Stimulated activated CD4-positive, alpha-beta T cell treated with anti-CD3 and anti-CD28 coated beads, Interleukin-4, amount 100 ng/mL, for 24 hours (primary cell): ENCODE results near the gene SLC50A1.

Experiments used
- DNase-seq: peaks from one replicate; pipeline ENCODE4 v3.0.0-alpha.2; 2020

SLC50A1 gene, protein sequence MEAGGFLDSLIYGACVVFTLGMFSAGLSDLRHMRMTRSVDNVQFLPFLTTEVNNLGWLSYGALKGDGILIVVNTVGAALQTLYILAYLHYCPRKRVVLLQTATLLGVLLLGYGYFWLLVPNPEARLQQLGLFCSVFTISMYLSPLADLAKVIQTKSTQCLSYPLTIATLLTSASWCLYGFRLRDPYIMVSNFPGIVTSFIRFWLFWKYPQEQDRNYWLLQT

DNA sequence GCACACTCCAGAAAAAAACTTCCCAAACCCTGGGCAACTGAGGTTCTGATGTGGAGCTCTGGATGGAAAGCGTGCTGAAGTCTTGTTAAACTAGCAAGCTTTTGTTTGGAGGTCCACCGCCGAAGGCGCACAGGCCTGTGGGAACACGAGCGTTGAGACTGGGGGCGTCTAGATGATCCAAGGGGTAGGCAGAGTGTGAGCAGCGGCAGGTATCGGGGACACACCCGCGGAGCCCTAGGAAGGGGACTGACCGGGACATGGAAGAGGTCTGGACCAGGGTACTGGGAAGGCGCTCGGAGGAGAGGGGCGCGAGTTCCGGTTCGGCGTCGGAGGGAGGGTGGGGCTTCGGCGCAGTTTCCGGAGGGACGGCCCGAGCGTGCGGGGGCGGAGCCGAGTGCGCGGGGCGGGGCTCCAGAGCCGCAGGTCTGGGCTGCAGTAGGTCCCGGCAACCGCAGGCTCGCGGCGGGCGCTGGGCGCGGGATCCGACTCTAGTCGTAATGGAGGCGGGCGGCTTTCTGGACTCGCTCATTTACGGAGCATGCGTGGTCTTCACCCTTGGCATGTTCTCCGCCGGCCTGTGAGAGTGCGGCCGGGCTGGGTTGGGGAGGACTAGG is at the start of gene SLC50A1:
Gene SLC50A1 (plus strand): TSS at position 438 of the 614 bp plus-strand sequence. CDS start 60 bp downstream, at position 498.
- DNase-seq, result peak; percentile 93

DNA sequence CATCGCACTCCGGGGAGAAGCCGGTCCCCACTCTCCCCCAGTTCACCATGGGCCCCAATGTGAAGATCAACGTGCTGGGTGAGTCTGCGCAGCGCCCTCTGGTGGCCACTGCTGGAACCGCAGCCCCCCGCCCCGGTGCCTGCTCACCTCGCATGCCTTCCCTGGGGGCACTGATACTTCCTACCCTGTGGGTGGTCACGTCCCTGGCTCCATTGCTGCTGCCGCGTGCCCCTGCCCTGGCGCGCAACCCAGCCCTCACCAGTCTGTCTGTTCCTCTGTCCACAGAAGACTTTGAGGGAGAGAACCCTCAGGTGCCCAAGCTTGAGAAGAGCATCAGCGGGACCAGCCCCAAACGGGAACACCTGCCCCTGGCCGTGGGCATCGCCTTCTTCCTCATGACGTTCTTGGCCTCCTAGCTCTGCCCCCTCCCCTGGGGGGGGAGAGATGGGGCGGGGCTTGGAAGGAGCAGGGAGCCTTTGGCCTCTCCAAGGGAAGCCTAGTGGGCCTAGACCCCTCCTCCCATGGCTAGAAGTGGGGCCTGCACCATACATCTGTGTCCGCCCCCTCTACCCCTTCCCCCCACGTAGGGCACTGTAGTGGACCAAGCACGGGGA is 49.4 kb upstream of the SLC50A1 start:
- DNase-seq, result peak; percentile 81

DNA sequence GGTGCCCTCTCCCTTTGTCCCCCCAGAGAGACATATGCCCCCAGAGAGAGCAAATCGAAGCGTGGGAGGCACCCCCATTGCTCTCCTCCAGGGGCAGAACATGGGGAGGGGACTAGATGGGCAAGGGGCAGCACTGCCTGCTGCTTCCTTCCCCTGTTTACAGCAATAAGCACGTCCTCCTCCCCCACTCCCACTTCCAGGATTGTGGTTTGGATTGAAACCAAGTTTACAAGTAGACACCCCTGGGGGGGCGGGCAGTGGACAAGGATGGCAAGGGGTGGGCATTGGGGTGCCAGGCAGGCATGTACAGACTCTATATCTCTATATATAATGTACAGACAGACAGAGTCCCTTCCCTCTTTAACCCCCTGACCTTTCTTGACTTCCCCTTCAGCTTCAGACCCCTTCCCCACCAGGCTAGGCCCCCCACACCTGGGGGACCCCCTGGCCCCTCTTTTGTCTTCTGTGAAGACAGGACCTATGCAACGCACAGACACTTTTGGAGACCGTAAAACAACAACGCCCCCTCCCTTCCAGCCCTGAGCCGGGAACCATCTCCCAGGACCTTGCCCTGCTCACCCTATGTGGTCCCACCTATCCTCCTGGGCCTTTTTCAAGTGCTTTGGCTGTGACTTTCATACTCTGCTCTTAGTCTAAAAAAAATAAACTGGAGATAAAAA is 48.7 kb upstream of the SLC50A1 start:
- no peak for DNase-seq

DNA sequence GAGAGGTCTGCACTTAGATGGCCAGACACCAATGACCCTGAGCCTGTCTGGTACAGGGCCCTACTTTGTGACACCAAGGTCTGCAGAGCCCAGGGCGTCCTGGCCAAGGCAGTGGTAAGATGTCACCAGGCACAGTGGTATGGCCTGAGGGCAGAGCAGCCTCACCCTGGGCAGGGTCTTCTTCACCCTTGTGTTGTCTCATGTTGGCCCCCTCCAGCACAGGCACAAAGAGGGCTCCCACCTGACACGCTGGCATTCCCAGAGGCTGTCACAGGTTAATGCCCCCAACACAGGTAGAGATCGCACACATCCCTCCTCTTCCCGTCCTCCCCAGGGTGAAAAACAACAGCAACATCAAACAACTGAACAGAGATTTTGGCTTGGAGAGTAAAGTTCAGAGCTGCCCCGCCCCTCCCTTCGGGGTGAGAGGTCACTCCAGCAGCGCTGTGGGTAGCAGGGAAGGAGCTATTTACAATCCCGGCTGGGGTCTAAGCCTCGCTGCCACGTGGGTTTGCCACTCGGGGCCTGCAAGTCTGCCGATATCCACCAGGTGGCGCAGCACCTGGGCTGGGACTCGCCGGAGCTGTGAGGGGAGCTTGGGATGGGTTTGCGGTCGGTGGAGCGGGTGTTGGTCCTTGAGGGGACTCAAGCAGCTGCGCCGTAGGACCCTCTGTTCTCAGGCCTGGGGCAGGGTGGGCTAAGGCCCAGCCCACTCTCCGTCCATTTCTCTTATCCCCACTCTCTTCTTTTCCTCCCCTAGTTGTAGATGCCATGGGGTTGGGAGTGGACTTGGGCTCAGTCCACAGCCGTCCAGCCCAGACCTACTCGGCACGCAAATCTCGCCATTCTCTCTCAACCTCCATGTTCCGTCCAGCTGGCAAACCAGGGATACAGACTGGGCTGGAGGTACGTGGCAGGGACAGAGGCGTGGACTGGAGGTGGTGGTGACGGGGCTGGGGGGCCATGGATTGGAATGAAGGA is 44.3 kb upstream of the SLC50A1 start:
- peak; percentile 86 for DNase-seq

DNA sequence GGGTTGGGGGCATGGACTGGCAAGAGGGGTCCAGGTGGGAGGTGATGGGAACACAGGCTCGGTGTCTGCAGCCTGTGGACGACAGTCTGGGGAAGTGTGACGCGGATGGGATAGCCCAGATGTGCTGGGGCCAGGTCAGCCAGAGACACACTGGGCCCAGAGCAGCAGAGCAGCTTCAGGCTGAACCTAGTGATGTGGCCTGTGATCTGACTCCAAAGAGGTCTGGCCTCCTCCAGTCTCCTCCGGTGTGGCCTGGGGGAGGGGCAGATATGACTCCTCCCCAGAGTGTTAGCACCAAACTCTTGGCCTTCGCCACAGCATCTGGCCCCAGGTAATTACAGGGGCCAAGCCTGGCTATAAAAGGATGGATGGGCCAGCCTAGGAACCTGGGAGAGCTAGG is 43.5 kb upstream of the SLC50A1 start:
- DNase-seq, result no peak

DNA sequence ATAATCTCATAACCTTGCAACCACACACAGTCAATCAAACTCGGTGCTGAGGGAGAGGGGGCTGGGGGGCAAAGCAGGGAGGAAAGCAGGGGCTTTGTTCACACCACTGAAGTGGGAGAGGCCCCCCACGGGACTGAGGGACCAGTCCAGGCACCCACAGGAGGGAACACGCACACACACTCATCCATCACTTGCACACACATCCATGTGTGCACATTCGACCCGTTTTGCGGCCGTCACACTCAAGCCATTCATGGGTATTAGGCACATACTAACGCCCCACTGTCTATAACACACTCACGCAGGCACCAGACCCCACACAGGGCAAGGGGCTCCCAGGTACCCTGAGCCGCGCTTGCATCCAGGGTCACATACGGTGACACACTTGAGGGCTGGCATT is 43.0 kb upstream of the SLC50A1 start:
- DNase-seq, result no peak

DNA sequence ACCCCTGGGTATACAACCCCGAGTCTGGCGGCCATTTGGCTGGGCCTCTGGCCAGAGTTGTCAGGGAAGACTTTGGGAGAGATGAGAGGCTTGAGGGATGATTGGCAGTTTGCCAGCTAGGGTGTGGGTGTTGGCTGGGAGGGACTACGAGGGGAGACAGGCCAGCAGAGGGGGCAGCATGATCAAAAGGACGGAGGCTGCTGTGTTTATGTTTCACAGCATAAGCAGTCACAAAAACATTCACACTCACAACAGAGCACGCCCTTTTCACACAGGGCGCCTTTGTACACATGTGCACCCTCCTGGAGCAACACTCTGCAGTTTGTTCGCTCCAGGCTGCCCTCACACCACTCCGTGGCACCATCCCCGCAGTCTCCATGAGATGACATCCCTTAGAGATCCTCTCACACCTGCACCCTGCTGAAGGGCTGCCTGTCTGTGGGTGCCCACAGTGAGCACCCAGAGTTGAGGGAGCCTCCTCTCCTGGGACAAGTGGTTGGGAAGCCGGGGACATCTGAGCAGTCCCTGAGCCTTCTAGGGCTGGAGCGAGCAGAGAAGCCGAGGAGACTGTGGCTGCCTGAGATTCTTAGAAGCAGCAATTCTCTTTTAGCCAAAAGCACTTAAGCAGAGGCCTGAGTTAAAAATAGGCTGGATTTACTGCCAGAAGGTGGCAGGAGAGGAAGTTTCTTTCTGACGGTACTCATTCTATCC is 41.6 kb upstream of the SLC50A1 start:
- no peak for DNase-seq

DNA sequence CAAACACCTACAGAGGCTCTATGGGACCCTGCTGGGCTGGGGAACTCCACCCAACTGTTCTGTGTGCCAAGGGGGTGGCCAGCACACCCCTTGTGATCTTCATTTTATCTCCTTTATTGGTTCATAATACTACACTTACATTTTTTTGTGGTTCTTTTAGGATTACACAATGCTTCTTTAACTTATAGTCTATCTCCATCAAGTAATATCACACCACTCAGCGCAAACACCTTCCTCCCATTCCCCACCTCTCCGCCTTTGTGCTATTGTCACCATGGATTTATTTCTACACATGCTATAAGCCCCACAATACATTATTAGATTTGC is 41.1 kb upstream of the SLC50A1 start:
- no peak for DNase-seq

DNA sequence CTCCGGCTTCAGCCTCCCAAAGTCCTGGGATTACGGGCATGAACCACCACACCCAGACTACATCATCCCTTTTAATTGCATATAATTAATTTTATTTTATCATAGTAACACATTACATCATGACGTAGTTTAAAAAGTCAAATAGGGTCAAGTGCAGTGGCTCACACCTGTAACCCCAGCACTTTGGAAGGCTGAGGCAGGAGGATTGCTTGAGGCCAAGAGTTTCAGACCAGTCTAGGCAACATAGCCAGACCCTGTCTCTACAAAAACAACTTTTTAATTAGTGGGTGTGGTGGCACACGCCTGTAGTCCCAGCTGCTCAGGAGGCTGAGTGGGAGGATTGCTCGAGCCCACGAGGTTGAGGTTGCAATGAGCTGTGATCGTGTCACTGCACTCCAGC is 36.3 kb upstream of the SLC50A1 start:
- DNase-seq, result no peak

DNA sequence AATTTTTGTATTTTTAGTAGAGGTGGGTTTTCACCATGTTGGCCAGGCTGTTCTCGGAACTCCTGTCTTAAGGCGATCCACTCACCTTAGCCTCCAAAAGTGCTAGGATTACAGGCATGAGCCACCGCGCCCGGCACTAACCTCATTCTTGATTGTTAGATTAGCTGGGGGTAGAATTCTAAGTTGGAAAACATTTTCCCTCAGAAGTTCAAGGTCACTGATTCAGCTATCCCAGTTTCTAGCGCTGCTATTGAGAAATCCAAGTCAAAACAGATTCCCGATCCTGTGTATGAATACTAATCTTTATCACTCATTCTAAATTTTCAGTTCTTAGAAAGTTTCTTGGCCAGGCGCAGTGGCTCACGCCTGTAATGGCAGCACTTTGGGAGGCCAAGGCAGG is 32.3 kb upstream of the SLC50A1 start:
- no peak for DNase-seq

DNA sequence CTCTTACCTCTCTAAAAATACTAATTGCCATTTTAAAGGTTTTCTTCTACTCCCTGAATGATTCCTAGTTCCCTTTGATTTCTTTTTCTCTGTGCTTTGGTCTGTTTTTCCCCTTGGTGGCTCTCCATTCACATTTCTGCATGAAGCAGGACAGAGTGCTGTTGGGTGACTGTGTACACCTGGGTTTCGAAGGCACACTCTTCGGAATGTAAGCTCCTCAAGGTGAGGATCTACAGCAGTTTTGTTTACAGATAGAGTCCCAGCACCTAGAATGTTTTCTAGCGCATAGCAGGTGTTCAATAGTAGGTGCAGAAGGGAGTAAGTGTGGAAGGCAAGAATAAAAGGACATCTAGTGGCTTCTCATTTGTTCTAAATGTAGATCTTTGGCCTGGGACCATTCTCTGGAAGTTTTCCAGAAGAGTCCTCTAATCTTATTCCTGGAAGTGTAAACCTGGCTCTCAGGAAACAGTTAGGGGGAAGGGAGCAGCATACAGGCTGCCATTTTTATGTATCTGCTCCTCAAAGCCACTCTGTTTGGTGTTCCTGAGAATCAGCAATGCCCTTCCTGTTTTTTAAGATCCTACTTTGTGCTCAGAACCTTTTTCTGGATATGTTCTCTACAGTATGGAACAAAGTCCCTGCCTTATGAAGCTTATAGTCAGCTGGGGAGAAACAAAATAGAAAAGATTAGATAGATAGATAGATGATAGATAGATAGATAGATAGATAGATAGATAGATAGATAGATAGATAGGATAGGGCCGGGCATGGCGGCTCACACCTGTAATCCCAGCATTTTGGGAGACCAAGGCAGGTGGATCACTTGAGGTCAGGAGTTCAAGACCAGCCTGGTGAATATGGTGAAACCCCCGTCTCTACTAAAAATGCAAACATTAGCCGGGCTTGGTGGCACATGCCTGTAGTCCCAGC is 30.8 kb upstream of the SLC50A1 start:
- no peak for DNase-seq

DNA sequence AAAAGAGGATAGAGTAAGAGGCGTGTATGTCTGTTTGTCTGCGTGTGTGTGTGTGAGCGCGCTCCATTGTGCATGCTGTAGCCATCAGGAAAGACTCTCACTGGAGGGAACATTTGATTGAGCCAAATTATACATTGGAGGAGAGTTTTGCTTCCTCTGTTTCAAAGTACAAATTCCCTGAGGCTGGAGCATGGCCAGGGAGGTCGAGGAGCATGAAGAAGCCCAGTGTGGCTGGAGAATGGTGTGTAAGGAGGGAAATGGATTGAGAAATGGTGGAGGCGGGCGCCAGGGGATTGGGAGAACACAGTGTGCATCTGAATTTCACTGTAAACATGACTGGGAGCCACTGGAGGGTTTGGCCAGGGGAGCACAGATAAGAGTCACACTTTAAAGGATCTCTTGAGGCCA is 30.0 kb upstream of the SLC50A1 start:
- no peak for DNase-seq

DNA sequence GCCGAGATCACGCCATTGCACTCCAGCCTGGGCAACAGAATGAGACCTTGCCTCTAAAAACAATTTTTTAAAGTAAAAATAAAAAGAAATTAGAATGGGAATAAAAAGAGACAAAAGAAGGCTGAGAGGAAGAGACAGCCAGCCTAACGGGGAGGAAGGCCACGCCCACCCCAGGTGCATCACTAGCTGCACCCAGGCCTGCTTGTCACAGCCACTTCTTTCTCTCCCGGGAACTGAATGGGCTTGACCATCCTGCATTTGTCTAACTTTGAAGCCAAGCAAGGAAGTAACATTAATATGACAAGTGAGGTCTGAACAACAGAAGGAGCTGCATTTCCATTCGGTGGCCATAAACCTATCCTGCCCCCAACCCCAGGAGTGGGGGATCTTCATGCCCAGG is 28.8 kb upstream of the SLC50A1 start:
- DNase-seq, result no peak

DNA sequence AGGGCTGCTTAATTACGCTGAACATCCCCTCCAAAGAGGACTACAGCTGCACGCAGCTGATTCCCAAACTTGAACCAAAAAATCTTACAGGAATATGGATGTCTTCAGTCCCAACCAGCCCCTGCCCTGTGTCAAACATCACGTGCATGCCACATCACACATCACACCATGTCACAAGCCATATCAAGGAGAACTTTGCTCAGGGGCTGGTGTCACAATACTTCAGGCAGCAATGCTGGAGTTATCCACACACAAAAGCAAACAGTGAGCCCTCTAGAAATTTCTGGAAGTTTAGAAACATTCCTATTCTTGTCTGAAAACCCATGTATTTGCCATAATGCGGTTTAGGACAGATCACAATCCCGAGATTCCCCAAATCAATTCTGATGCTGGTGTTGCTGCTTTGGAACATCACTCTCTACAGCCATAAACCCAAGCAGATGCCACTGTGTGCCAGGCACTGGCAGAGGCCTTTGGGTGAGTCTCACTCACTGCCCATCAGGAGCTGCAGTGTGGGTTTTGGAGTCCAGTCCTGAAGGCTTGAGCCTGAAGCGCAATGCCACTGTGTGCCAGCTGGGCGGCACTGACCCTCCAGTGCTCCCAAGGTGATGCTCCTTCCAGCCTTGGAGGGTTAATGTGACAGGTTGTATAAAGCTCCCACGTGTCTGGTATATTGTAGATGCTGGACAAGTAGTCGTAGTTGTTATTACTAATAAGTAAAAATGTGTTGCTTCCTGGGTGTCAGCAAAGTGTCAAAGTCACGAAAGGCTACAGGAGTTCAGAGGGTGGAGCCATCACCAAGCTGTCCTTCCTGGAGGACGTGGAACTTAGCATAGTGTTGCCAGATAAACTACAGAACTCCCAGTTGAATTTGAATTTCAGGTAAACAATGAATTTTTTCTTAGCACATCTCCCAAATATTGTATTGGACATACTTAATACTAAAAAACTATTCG is 28.1 kb upstream of the SLC50A1 start:
- no peak for DNase-seq

DNA sequence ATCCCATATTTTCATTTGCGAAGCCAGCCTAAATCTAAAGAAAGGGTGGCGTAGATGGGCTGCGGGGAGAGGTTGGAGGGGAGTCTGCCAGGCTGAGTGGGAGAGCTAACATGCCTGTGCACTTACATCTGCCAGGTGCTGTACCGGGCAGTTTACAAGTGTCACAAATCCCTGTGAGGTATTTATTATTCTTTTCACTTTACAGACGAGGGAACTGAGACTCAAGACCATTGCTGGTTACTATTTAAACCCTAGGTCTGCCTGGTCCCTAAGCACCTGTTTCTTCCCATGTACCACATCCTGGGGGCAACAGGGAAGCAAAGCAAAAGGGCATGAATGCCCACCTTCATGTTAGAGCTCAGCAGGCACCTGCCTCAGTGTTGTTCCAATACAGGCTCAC is 27.4 kb upstream of the SLC50A1 start:
- no peak for DNase-seq

DNA sequence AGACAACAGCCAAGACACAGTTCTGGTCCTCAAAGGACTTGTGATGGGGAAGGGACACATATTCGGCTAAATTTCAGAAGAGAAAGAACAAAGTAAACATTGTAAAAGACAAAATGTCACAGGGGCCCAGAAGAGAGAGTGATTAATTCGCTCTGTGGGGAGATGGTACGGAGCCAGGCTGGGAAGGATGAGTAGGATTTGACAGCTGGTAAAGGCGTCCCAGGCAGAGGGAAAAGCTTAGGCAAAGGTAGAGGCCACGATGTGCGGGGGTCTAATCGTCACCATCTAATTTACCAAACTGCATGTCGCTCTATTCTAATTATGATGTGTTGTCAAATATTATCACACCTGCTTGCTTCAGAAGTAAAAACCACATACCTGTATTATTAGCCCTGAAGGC is 25.3 kb upstream of the SLC50A1 start:
- DNase-seq, result no peak

DNA sequence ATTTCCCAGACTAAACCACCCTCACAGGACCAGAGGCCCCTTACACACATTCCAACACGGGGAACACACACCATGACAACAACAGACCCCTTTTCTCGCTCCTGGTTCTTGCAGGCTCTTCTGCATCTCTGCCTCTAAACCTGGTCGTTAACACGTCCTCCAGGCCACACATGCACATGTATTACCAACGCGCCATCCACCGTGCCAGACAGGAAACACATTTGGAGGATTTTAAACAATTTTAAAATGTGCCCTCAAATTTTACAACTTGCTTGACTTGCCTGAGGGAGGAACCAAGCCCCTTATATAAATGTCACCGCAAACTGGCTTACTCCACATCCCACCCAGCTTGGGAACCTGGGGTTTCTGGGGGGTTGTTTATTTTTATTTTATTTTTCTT is 24.8 kb upstream of the SLC50A1 start:
- DNase-seq, result no peak

DNA sequence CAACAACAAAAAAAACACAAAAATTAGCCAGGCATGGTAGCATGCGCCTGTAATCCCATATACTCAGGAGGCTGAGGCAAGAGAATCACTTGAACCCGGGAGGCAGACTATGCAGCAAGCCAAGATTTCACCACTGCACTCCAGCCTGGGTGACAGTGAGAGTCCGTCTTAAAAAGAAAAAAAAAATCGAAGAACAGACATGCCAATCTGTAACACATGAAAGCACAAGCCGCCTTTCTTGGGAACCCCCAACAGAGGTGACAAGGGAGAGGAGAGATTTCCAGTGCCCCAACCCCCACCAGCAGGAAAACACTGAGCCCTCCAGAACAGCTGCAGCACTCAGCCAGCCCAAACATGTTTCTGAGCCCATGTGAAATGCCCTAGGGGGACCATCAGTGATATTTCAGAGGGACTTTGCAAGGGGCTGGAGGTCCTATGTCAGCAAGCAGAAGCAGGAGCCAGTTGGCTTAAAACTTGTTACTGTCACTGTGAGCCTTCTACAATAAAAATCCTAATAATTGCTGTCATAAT is 22.1 kb upstream of the SLC50A1 start:
- DNase-seq, result no peak

DNA sequence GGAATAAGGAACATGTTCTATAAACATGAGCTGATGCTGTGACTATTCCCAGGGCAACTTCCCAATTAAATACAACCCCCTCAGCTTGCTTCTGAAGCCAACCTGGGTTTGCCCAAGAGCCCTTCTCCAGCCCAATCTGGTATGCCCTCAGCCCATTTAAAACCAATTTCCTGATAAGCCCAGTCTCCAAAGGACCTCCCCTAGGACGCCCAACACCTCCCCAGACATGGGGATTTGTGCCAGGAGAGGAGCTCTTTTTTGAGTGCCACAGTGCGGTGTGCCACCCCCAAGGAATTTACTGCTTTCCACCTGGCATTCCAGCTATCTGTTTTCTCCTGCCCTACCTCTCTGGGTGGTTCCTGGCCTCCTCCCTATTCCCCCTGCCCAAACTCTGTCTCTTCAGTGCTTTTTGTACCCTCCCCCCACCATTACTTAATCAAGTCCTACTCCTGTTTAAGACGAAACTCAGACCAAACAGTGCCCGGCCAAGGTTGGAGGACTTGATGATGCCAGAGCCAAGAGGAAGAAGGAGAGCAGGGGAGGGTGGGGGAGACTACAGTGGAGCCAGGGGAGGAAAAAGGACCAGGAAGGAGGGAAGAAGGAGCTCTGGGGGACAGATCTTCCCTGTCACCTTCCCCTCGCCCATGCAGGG is 19.4 kb upstream of the SLC50A1 start:
- DNase-seq, result no peak
